Right cardiac atrium (tissue), 5 donors: Measurements from ENCODE around the gene KIF25. TPM values are rescaled to one million over a fixed set of nuclear protein-coding genes. Genes with fewer than 3 reads are reported as not detected.
"Not testable (repeated sequence)": the region's sequence is repeated elsewhere in the genome, so short reads cannot be mapped to it uniquely, and the experiment has no call there.

Experiments
- ATAC-seq, 2 donors: fragments of 200-7000 bp; cut with Tn5 transposase; one replicate each; pipeline versions ENCODE4 v1.8.0 to v1.9.1; 2020; ENCODE audit warnings: moderate library complexity in 2 of 2, mild to moderate bottlenecking in 1 of 2
- DNase-seq, 3 donors: peaks; one replicate each; pipeline ENCODE4 v3.0.0-alpha.2; 2020
- H3K27ac ChIP-seq: one replicate; pipeline ENCODE4 v1.5.1; 2013; ENCODE audit warnings: mild to moderate bottlenecking, low read length, control low read depth, moderate library complexity
- H3K27me3 ChIP-seq: one replicate; pipeline ENCODE4 v1.6.1; 2013; ENCODE audit not compliant: control insufficient read depth, insufficient read depth
- H3K4me1 ChIP-seq: one replicate; pipeline ENCODE4 v1.6.1; 2013; ENCODE audit warnings: low read length; ENCODE audit not compliant: control insufficient read depth, insufficient read depth
- H3K4me3 ChIP-seq: one replicate; pipeline ENCODE4 v1.5.1; 2013; ENCODE audit warnings: low read length, control low read depth
- H3K9me3 ChIP-seq: one replicate; pipeline ENCODE4 v1.6.1; 2013; ENCODE audit warnings: low read length; ENCODE audit not compliant: control insufficient read depth
- WGBS: extraction: QIAGEN DNeasy Blood & Tissue Kit; methylation state at CpG from one replicate; pipeline ENCODE4 v1.1.7; 2013; 5-methylcytosine and 5-hydroxymethylcytosine counted together
- intact Hi-C, 4 donors: fragments of 100-400 bp; cut with DNase I; formaldehyde crosslinking; loops; one replicate each; pipeline versions ENCODE4 v1.11.0 to v1.14.0; 2022 to 2023
- polyA plus RNA-seq: library from polyadenylated mRNA; stranded (reverse); fragments of 200-250 nt; gene quantifications from one replicate; pipeline ENCODE4 v1.2.3, GENCODE V29; 2013
- total RNA-seq, 4 donors: library from RNA; stranded (reverse); fragmentation: NEBNext Ultra II Directional; extraction: Animal tissue kit (Norgen Biotek cat#: 25700); gene quantifications; one replicate each; pipeline ENCODE4 v1.2.1, GENCODE V29; 2021
- donor health status: healthy with polysubstance abuse.
- donor health status: DM: no; HTN: yes; CAD: no.
- donor health status: DM: no; HTN: no; CAD: no.
- donor health status: DM: no; HTN: yes; CAD: no; lungs with severe emphysema.
- donor health status: DM: yes; HTN: yes; CAD: no.

The KIF25 gene
- total and polyA plus RNA-seq, 5 donors, result 0.25 to 0.29 TPM; not detected in 3

GRCh38 chr6:167998215-167998614 is 744 bp downstream of the KIF25 start:
- H3K27me3 ChIP-seq, result no peaks in the 10 kb centered on the region
- DNase-seq (no peak), ATAC-seq (no peak)
- H3K27ac ChIP-seq, result no peak overlapping the region
- intact Hi-C loops, result no loop called here
- H3K4me1 ChIP-seq, result no peaks in the 10 kb centered on the region
- H3K9me3 ChIP-seq, result no peaks in the 10 kb centered on the region
- WGBS, result 84% methylated on average over 5 of the region's 5 CpGs
- H3K4me3 ChIP-seq, result no peak overlapping the region

- Histone ChIP-seq H3K4me1 (no peaks in the 10 kb centered on the region), H3K27me3 (no peaks in the 10 kb centered on the region), H3K4me3 (no peak overlapping the region), H3K9me3 (no peaks in the 10 kb centered on the region), H3K27ac (no peak overlapping the region)
- ATAC-seq (no peak), DNase-seq (no peak)
- 92% methylated on average over 13 of the region's 13 CpGs for WGBS
- intact Hi-C loops, result no loop called here
Observed at GRCh38 chr6:168000198-168001028, 2.9 kb downstream of the KIF25 start.

GRCh38 chr6:168001029-168001332 is 3.5 kb downstream of the KIF25 start:
- H3K27me3 ChIP-seq, result no peaks in the 10 kb centered on the region
- H3K27ac ChIP-seq, result no peak overlapping the region
- 91% methylated on average over 10 of the region's 10 CpGs for WGBS
- no peak for ATAC-seq
- DNase-seq, result no peak
- H3K9me3 ChIP-seq, result no peaks in the 10 kb centered on the region
- H3K4me1 ChIP-seq, result no peaks in the 10 kb centered on the region
- intact Hi-C loops, result no loop called here
- H3K4me3 ChIP-seq, result no peak overlapping the region

- WGBS, result 94% methylated on average over 20 of the region's 21 CpGs
- H3K4me1 ChIP-seq, H3K4me3 ChIP-seq, DNase-seq, H3K27ac ChIP-seq, H3K27me3 ChIP-seq, intact Hi-C loops, ATAC-seq, H3K9me3 ChIP-seq: not testable (repeated sequence)
Observed at GRCh38 chr6:168001514-168001913, 4.0 kb downstream of the KIF25 start.

- WGBS, result 97% methylated on average over 6 of the region's 6 CpGs
- no peaks in the 10 kb centered on the region for H3K27me3 ChIP-seq
- no peak for DNase-seq
- intact Hi-C loops, result no loop called here
- no peaks in the 10 kb centered on the region for H3K4me1 ChIP-seq
- H3K4me3 ChIP-seq, result no peak overlapping the region
- H3K9me3 ChIP-seq, result no peaks in the 10 kb centered on the region
- ATAC-seq, result no peak
- no peak overlapping the region for H3K27ac ChIP-seq
Observed at GRCh38 chr6:168002804-168003203, 5.3 kb downstream of the KIF25 start.

- no peaks in the 10 kb centered on the region for H3K4me1 ChIP-seq
- 61% methylated on average over 7 of the region's 7 CpGs for WGBS
- no peaks in the 10 kb centered on the region for H3K9me3 ChIP-seq
- no peak overlapping the region for H3K27ac ChIP-seq
- H3K4me3 ChIP-seq, result no peak overlapping the region
- DNase-seq (no peak), ATAC-seq (no peak)
- no peaks in the 10 kb centered on the region for H3K27me3 ChIP-seq
- intact Hi-C loops, result no loop called here
Observed at GRCh38 chr6:168004023-168004422, 6.6 kb downstream of the KIF25 start.

GRCh38 chr6:168004945-168005344 is 7.5 kb downstream of the KIF25 start:
- no peak for ATAC-seq
- no peaks in the 10 kb centered on the region for H3K4me1 ChIP-seq
- no peak overlapping the region for H3K4me3 ChIP-seq
- no peaks in the 10 kb centered on the region for H3K27me3 ChIP-seq
- WGBS, result 92% methylated on average over 11 of the region's 11 CpGs
- H3K9me3 ChIP-seq, result no peaks in the 10 kb centered on the region
- intact Hi-C loops, result no loop called here
- no peak overlapping the region for H3K27ac ChIP-seq
- no peak for DNase-seq

- intact Hi-C loops, result no loop called here
- ATAC-seq, result no peak
- WGBS, result 93% methylated on average over 6 of the region's 6 CpGs
Observed at GRCh38 chr6:168005796-168006195, 8.3 kb downstream of the KIF25 start.

GRCh38 chr6:168007592-168008338 is 10.3 kb downstream of the KIF25 start:
- intact Hi-C loops, result no loop called here
- peak overlapping the region; percentile 13 for H3K27ac ChIP-seq
- ATAC-seq (no peak), DNase-seq (no peak)
- no peaks in the 10 kb centered on the region for H3K9me3 ChIP-seq
- no peaks in the 10 kb centered on the region for H3K27me3 ChIP-seq
- 45% methylated on average over 3 of the region's 3 CpGs for WGBS
- no peaks in the 10 kb centered on the region for H3K4me1 ChIP-seq
- no peak overlapping the region for H3K4me3 ChIP-seq

More at GRCh38 chr6:168005796-168006195, 8.3 kb downstream of the KIF25 start:
- H3K4me1 ChIP-seq, result no peaks in the 10 kb centered on the region
- no peak for DNase-seq
- no peaks in the 10 kb centered on the region for H3K27me3 ChIP-seq
- no peak overlapping the region for H3K27ac ChIP-seq
- no peak overlapping the region for H3K4me3 ChIP-seq
- H3K9me3 ChIP-seq, result no peaks in the 10 kb centered on the region

- Histone ChIP-seq H3K27me3 (no peaks in the 10 kb centered on the region), H3K4me3 (no peak overlapping the region), H3K27ac (no peak overlapping the region), H3K9me3 (no peaks in the 10 kb centered on the region), H3K4me1 (no peaks in the 10 kb centered on the region)
- DNase-seq (no peak), ATAC-seq (no peak)
- WGBS, result 92% methylated on average over 3 of the region's 3 CpGs
- intact Hi-C loops, result no loop called here
Observed at GRCh38 chr6:168009331-168009730, 11.9 kb downstream of the KIF25 start.

GRCh38 chr6:168011291-168011690 is 13.8 kb downstream of the KIF25 start:
- 93% methylated on average over 1 of the region's 1 CpG for WGBS
- intact Hi-C loops, result no loop called here
- DNase-seq, result no peak

More at GRCh38 chr6:168011291-168011690, 13.8 kb downstream of the KIF25 start:
- Histone ChIP-seq H3K4me1 (no peaks in the 10 kb centered on the region), H3K27me3 (no peaks in the 10 kb centered on the region), H3K9me3 (no peaks in the 10 kb centered on the region), H3K4me3 (no peak overlapping the region), H3K27ac (no peak overlapping the region)
- no peak for ATAC-seq
